ENCODE measurements around the gene ACTA1. TPM values are rescaled to one million over a fixed set of nuclear protein-coding genes. Genes with fewer than 3 reads are reported as not detected.
"Not testable (repeated sequence)": the region's sequence is repeated elsewhere in the genome, so short reads cannot be mapped to it uniquely, and the experiment has no call there.

ACTA1 gene
- total RNA-seq = 1.3 TPM

- ATAC-seq = no peak
Observed at GRCh38 chr1:229434005-229434640, at the start of gene ACTA1. TSS of gene ACTA1 (minus strand) at chr1:229434094. CDS start at chr1:229433115, 979 bp downstream.

- no peak for ATAC-seq
Observed at GRCh38 chr1:229482511-229482910, 48.6 kb upstream of the ACTA1 start.

- ATAC-seq = no peak
Observed at GRCh38 chr1:229480495-229480894, 46.6 kb upstream of the ACTA1 start.

GRCh38 chr1:229479660-229480399, 45.9 kb upstream of the ACTA1 start:
- ATAC-seq = no peak

GRCh38 chr1:229478852-229479251, 45.0 kb upstream of the ACTA1 start:
- ATAC-seq = no peak

- ATAC-seq = not testable (repeated sequence)
Observed at GRCh38 chr1:229475859-229476258, 42.0 kb upstream of the ACTA1 start.

GRCh38 chr1:229474509-229474908, 40.6 kb upstream of the ACTA1 start:
- no peak for ATAC-seq

- ATAC-seq = no peak
Observed at GRCh38 chr1:229471175-229471574, 37.3 kb upstream of the ACTA1 start.

- ATAC-seq = no peak
Observed at GRCh38 chr1:229470406-229471043, 36.6 kb upstream of the ACTA1 start.

- no peak for ATAC-seq
Observed at GRCh38 chr1:229466887-229467286, 33.0 kb upstream of the ACTA1 start.

GRCh38 chr1:229464672-229465071, 30.8 kb upstream of the ACTA1 start:
- ATAC-seq = no peak

GRCh38 chr1:229461032-229461668, 27.3 kb upstream of the ACTA1 start:
- ATAC-seq = no peak

- ATAC-seq = no peak
Observed at GRCh38 chr1:229459815-229460214, 25.9 kb upstream of the ACTA1 start.

GRCh38 chr1:229457436-229457835, 23.5 kb upstream of the ACTA1 start:
- ATAC-seq = no peak

- ATAC-seq = no peak
Observed at GRCh38 chr1:229456016-229456415, 22.1 kb upstream of the ACTA1 start.

GRCh38 chr1:229454056-229454455, 20.2 kb upstream of the ACTA1 start:
- ATAC-seq = no peak

GRCh38 chr1:229452956-229453801, 19.3 kb upstream of the ACTA1 start:
- no peak for ATAC-seq

GRCh38 chr1:229448845-229449244, 15.0 kb upstream of the ACTA1 start:
- ATAC-seq = no peak

- no peak for ATAC-seq
Observed at GRCh38 chr1:229448354-229448753, 14.5 kb upstream of the ACTA1 start.

GRCh38 chr1:229447809-229448252, 13.9 kb upstream of the ACTA1 start:
- no peak for ATAC-seq

- ATAC-seq = no peak
Observed at GRCh38 chr1:229445828-229446227, 11.9 kb upstream of the ACTA1 start.

GRCh38 chr1:229440851-229441537, 7.1 kb upstream of the ACTA1 start:
- ATAC-seq = no peak
